ENCODE results near the gene ZNF431. TPM values are rescaled to one million over a fixed set of nuclear protein-coding genes. Genes with fewer than 3 reads are reported as not detected.
A peak's percentile ranks its signal among the peaks of the same experiment; 100 is the strongest.
"Not testable (repeated sequence)": the region's sequence is repeated elsewhere in the genome, so short reads cannot be mapped to it uniquely, and the experiment has no call there.

The ZNF431 gene
- polyA plus RNA-seq, 4 donors = 16.8 to 30.6 (median 23.6) TPM

DNA sequence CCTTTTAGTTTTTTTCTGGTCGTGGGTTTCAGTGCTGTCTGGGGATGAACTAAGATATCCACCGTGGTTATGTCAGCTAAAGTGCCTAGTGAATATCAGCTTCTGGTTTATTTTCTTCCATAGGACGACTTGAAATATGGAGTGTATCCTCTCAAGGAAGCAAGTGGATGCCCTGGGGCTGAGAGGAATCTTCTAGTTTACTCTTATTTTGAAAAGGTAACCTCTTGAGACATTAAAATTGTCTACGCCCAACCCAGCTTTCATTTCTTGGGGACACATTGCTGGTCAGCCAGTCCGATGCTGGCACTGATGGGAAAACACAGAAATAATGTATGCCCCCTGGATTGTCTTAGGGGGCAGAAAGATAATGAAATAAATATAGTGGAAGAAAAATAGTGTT is 1.6 kb downstream of the ZNF431 start:
- DNase-seq (ENCODE audit: low read depth in 4 of 4, low spot score in 3 of 4) = no peak

DNA sequence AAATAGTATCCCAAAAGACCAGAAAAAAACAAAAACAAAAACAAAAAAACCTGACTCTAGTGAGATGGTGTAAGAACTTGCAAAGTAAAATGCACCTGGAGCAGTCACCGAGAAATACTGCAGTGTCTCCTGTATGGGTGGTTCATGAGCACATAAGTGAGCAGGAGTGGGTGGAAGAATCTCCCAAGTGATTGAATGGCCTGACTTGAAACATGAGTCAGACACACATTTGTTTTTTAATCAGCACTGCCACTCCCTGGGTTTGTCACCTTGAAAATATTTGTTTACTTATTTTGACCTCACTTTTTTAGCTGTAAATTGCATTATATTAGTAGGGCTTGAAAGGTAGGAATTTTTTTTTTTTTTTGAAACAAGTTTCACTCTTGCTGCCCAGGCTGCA is 2.0 kb downstream of the ZNF431 start:
- DNase-seq (ENCODE audit: low read depth in 4 of 4, low spot score in 3 of 4) = no peak

DNA sequence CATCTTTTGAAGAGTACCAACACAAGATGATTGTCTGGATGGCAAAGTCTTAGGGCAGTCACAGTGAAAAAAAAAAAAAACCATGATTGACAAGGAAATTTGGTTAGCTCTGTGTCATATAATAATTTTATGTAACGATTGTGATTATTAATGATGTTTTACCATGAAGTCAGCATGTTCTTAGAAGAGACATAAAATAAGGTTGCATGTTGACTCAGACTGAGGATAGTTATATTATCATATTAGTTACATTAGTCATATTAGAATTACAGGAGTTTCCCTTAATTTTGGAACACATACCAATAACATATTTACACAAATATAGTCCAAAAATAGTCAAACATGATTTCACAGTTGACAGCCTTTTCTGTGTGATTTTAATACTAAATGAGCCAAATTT is 5.7 kb downstream of the ZNF431 start:
- no peak for DNase-seq (ENCODE audit: low read depth in 4 of 4, low spot score in 3 of 4)

DNA sequence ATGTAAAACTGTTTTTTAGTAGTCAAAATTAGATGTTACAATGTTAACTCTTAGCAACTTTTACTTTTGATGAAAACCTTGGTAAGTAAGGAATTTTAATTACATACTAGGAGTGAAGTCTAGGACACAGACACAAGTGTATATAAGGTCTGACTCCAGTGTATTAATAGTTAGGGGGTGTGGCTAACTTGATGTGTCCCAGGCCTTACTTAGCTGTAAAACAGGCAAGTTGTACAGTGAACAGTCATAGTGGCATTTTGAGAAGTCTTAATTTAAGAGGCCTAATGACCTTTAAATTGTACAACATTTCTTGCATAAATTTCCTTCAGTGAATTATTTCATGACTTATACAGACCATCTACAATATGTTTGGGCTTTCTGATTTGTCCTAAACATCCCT is 6.8 kb downstream of the ZNF431 start:
- DNase-seq (ENCODE audit: low read depth in 4 of 4, low spot score in 3 of 4) = no peak

DNA sequence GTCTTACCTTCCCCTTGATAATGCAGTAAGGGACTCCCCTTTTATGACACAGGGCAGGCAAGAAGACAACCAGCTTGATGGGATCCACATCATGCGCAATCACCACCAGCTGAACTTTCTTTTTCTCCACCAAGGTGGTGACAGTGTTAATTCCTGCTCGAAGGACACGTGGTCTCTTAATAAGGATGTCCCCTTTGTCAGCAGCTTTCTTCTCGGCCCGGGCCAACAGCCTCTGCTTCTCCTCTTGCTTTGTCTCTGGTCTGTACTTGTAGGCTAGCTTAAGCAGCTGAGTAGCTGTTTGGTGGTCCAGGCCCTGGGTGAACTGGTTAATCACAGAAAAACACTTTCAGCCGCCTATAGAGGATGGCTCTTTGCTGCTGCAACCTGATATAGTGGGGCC is 8.0 kb downstream of the ZNF431 start:
- DNase-seq (ENCODE audit: low read depth in 4 of 4, low spot score in 3 of 4) = no peak

DNA sequence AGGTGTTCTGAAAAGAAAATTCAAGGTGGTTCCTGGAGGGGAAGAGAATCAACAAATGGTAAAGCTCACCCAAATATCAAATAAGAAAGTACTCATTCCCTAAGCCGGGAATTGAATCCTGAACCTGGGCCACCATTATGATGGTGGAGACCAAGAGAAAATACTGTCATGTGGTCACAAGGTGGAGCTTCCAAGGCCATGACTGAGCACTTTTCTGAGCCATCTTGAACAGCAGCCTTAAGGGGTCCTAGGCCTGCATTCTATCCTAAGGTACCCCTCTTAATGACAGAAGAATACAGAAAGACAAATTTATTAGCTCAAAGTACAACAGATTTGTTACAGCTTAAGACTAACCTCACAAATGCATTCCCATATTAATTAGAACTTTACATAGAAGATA is 9.6 kb downstream of the ZNF431 start:
- DNase-seq (ENCODE audit: low read depth in 4 of 4, low spot score in 3 of 4) = no peak

DNA sequence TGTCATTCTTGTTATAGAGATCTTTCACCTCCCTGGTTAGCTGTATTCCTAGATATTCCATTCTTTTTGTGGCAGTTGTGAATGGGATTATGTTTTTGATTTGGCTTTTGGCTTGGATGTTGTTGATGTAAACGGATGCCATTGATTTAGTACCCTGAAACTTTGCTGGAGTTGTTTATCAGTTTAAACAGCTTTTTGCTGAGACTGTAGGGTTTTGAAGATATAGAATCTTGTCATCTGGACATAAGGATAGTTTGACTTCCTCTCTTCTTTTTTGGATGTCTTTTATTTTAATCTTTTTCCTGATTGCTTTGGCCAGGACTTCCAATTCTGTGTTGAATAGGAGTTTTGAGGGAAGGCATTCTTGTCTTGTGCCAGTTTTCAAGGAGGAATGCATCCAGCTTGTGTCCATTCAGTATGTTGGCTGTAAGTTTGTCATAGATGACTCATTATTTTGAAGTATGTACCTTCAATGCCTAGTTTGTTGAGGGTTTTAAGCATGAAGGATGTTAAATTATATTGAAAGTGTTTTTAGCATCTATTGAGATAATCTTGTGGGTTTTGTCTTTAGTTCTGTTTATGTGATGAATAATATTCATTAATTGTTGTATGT is 16.8 kb downstream of the ZNF431 start:
- DNase-seq (ENCODE audit: low read depth in 4 of 4, low spot score in 3 of 4) = no peak

DNA sequence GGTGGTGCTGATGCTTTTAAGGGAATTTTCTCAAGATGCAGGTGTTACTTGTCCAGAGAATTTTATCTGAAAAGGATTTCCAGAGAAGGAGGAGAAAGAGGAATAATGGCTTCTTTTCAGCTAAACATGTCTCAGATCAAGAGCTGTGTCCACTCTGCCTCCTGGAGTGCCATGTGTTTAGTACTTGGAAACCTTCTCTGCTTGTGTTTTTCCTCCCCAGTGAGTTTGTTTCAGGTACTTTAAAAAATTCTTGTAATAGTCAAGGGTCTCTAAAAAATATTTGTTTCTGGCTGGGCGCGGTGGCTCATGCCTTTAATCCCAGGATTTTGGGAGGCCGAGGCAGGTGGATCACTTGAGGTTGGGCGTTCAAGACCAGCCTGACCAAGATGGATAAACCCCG is 22.7 kb downstream of the ZNF431 start:
- DNase-seq (ENCODE audit: low read depth in 4 of 4, low spot score in 3 of 4) = no peak

DNA sequence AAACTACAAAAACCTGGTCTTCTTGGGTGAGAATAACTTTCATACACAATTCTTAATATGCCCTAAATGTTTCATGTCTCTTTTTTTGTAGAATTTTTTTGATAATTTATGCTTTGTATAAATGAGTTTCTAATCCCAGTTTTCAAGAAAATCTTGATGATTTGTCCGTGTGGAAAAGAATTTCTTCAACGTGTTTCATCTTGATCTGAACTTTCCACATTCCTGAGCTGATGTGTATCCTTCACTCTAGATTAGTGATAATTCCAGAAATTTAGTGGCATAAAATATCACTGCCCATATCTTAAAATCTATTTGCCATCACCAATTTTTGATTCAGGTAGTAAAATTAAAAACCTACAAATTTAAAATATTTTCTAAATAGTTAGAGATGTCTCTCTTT is 24.6 kb downstream of the ZNF431 start:
- DNase-seq (ENCODE audit: low read depth in 4 of 4, low spot score in 3 of 4) = no peak

DNA sequence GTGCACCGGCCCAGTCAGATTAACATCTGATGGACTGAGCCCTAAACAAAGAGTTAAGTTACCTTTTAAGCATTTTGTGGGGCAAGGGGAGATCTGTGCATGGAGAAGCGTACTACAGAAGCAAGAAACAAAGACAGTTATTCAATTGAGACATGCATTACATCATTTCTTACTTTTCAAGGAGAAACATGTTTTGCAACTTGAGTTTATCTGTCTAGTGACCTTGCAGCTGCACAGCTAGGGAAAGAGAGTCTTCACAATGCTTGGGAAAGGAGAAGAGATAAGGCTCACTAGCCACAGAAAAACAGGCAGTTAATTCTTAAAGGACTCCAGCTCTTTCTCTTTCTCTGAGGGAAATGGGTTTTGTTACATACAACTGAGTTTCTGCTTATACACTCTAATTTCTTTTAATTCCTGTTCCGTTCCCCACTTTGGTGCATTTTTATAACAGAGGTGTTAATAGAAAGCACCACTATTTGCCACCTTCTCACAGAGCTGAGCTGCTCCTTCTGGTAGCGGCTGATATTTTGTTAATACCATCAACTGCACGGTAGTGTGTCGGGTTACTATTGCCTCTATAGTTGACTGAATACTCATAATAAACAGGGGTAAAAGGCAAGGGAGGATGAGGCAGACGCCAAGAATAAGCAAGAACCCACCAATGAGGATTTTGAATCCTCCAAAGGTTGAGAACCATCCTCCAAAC is 55.9 kb downstream of the ZNF431 start:
- DNase-seq (ENCODE audit: low read depth in 4 of 4, low spot score in 3 of 4) = no peak

DNA sequence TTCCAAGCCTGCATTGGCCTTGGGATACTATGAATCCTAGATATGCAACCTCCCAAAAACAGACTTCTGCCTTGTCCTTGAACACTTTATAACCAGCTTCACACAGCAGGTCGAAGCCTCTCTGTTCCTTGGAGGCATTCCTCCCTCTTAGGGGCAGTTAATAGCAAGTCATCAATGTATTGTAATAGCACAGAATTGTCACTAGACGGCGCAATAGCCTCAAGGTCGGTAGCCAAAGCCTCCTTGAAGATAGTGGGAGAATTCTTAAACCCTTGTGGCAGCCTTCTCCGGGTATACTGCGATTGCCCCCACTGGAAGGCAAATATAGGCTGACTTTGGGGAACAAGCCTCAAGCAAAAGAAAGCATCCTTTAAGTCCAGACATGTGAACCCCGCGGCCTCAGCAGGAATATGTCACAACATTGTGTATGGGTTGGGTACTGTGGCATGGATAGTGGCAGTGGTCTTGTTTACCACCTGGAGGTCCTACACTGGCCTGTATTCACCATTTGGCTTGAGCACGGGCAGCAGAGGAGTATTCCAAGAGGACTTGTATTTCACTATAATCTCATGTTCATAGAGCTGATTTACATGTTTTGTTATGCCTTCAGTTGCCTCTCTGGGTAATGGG is 61.1 kb downstream of the ZNF431 start:
- DNase-seq (ENCODE audit: low read depth in 4 of 4, low spot score in 3 of 4) = peak; percentile 4 to 31 (median 26)

DNA sequence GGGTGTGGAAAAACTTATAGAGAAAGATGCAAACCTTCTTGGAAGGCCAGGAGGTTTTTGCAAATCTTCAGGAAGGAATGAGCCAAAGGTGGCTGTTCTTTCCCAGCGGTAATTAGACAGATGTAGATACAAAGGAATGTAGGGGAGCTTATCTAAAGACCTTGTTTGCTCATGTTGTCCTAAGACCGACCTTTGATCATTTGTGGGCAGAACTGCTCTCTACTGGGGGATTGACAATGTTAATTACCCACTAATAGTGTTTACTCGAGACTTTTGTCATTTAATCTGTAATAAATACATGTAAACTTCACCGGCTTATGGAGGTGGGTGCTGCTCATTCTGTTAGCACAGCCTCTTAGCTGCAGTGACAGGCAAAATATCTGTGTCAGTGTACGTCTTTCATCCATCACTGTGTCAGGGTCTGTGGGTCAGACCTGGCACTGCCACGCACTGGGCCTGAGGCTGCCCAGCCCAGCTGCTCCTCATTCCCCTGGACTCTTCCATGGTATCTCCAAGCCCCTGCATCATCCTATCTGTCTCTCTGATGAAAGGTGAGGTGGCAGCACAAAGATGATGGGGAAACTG is 68.3 kb downstream of the ZNF431 start:
- DNase-seq (ENCODE audit: low read depth in 4 of 4, low spot score in 3 of 4) = no peak

DNA sequence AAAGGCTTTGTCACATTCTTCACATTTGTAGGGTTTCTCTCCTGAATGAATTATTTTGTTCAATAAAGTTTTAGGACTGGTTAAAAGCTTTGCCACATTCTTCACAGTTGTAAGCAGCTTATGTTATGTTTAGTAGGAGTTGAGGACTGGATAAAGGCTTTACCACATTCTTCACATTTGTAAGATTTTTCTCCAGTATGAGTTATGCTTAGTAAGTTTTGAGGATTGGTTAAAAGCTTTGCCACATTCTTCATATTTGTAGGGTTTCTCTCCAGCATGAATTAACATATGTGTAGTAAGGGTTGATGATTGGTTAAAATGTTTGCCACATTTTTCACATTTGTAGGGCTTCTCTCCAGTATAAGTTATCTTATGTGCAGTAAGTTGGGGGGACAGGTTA is 79.9 kb downstream of the ZNF431 start:
- DNase-seq (ENCODE audit: low read depth in 4 of 4, low spot score in 3 of 4) = no peak

DNA sequence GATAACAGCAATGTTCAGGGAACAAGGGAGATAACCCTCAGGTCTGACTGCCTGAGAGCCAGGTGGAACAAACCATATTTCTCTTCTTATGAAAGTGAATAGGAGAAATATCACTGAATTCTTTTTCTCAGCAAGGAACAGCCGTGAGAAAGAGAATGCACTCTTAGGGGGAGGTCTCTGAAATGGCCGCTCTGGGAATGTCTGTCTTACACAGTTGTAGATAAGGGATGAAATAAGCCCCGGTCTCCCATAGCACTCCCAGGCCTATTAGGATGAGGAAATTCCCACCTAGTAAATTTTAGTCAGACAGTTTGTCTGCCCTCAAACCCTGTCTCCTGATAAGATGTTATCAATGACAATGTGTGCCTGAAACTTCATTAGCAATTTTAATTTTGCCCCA is 88.1 kb downstream of the ZNF431 start:
- DNase-seq (ENCODE audit: low read depth in 4 of 4, low spot score in 3 of 4) = not testable (repeated sequence)

DNA sequence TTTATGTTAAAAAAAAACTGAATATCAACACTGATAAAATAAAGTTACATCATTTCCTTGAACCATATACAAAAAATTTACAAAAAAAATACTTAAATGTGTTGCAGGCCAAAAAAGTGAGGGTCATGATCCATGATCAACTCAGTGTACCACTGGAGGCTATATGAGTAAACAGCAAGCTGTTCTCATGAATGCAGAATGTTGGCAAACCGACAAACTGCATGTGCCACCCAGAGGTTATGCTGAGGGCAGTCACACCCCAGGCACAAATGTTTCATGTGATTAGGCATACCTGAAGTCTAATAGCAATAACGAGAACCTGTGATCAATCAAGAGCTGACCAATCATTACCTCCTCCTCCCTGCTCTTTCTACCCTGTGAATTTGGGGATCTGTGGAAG is 91.9 kb downstream of the ZNF431 start:
- no peak for DNase-seq (ENCODE audit: low read depth in 4 of 4, low spot score in 3 of 4)

DNA sequence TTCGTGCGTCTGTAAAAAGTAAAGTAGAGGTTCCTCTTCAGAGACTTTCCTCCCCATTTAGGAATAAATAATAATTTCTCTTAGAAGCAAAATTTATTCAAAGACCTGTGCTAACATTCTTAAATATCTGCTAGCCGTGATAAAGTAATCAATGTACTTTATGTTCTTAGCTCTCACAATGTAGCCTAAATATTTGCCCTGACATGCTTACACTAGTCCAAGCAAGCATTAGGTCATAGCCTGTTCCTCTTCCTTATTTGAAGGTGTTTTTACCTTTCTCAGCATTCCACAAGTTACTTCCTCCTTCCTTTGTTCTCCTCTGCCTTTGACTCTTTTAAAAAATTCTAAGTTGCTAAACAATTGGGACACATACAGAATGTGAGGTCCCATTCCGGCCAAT is 94.9 kb downstream of the ZNF431 start:
- not testable (repeated sequence) for DNase-seq (ENCODE audit: low read depth in 4 of 4, low spot score in 3 of 4)

DNA sequence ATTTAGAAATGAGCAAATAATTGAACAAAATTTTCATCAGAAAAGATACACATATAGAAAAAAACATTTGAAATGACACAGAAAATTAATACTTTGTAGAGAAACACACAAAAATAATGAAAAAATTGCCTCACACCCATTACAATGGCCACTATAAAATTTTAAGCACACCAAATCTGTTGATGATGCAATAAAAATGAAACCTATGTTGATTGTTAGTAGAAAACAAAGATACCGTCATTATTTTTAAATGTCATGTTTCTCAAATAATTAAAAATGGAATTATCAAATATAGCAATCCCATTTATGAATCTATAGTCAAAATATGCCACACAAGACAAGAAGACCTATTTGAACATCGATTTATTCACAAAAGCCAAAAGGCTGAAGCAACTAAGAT is 96.8 kb downstream of the ZNF431 start:
- DNase-seq (ENCODE audit: low read depth in 4 of 4, low spot score in 3 of 4) = no peak

Other genes with a start within 250 kb of the ZNF431 start
- gene ZNF85, start 218.8 kb upstream of the ZNF431 start, polyA plus RNA-seq (ENCODE audit: insufficient read length in 4 of 4) = 10 to 100 TPM; 18.2 to 23.2 (median 19.5) TPM
- 10 to 100 TPM; 10.8 to 12.4 (median 12.0) TPM for gene ZNF430, start 121.4 kb upstream of the ZNF431 start, polyA plus RNA-seq (ENCODE audit: insufficient read length in 4 of 4)
- 10 to 100 TPM; 13.6 to 20.4 (median 17.8) TPM for gene ZNF714, start 59.8 kb upstream of the ZNF431 start, polyA plus RNA-seq (ENCODE audit: insufficient read length in 4 of 4)
- 10 to 100 TPM; 17.0 to 24.4 (median 19.3) TPM for gene ZNF708, start 187.4 kb downstream of the ZNF431 start, polyA plus RNA-seq (ENCODE audit: insufficient read length in 4 of 4)
- gene ZNF738, start 217.0 kb downstream of the ZNF431 start, polyA plus RNA-seq (ENCODE audit: insufficient read length in 4 of 4) = 10 to 100 TPM; 25.7 to 48.0 (median 36.8) TPM

All from left renal pelvis (tissue), 4 donors.